A673 (cell line): ENCODE measurements around the gene CDH4.

Experiments
- EZH2 ChIP-seq: fragments of 200-600 bp; sonication (generic); IDR thresholded peaks from 2 replicates; pipeline ENCODE4 v1.6.1; 2017; ENCODE audit warnings: borderline replicate concordance, low read depth, mild to moderate bottlenecking, mixed read lengths, antibody characterized with exemption, low read length; ENCODE audit not compliant: poor library complexity, severe bottlenecking
- TF ChIP-seq, protein P1 (sequence below): fragments of 300-800, 200-600 bp; sonication (generic); conservative IDR thresholded peaks from 2 replicates; pipeline ENCODE4 v1.5.1; 2017; ENCODE audit warnings: low read depth, mild to moderate bottlenecking, antibody characterized with exemption, low read length, moderate library complexity, mixed read lengths

DNA sequence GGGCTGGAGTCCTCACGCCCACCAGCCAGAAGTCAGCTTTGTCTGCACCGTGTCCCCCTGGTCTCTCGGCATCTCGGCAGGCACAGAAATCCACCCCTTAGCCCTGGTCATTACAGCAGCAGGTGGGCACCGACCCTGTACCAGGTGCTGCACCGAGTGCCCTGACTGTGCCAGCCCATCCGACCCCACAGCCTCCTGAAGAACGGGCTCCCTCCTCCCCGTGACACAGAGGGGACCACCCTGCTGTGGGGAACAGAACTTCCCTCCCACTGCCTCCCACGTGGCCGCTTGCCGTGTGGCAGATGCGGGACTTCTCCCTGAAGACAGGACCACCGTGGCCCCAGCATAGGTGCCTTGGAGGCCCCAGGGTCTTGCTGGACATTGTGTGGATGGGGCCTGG, 652.4 kb downstream of the CDH4 start:
- TF ChIP-seq, protein P1, sequence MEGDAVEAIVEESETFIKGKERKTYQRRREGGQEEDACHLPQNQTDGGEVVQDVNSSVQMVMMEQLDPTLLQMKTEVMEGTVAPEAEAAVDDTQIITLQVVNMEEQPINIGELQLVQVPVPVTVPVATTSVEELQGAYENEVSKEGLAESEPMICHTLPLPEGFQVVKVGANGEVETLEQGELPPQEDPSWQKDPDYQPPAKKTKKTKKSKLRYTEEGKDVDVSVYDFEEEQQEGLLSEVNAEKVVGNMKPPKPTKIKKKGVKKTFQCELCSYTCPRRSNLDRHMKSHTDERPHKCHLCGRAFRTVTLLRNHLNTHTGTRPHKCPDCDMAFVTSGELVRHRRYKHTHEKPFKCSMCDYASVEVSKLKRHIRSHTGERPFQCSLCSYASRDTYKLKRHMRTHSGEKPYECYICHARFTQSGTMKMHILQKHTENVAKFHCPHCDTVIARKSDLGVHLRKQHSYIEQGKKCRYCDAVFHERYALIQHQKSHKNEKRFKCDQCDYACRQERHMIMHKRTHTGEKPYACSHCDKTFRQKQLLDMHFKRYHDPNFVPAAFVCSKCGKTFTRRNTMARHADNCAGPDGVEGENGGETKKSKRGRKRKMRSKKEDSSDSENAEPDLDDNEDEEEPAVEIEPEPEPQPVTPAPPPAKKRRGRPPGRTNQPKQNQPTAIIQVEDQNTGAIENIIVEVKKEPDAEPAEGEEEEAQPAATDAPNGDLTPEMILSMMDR, result no peak
- no peak for TF ChIP-seq EZH2
